ENCODE data around the gene GLRA1.
"Not testable (repeated sequence)": the region's sequence is repeated elsewhere in the genome, so short reads cannot be mapped to it uniquely, and the experiment has no call there.

GLRA1 gene

DNA sequence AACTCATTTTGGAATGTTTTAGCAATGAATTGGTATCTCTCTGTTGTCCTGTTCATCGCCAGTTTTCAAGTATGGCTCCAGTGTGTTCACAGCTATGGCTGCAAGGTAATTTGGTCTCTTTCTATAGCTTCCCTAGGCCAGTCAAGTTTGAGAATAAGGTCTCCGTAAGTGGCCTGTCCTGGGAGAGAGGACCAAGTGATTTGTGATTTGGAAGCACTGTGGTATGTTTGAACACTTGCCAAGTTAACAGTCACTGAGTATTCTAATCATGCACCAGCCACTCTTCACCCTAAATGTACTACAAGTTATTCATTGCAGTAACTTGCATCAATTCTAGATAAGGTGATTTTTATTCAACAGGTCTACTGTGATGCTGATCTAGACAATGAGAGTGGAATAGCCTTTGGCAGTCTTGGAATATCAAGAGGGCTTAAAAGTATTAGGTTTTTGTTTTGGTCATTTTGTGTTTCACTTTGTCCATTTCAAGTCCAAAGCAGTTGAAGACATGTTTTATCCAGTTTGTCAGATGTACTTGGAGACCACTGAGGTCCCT lies 111.8 kb downstream of the GLRA1 start:
- DNase-seq = no peak

- DNase-seq = no peak
These were observed 112.9 kb downstream of the GLRA1 start for GRCh38 chr5:151811593-151812321.

DNA sequence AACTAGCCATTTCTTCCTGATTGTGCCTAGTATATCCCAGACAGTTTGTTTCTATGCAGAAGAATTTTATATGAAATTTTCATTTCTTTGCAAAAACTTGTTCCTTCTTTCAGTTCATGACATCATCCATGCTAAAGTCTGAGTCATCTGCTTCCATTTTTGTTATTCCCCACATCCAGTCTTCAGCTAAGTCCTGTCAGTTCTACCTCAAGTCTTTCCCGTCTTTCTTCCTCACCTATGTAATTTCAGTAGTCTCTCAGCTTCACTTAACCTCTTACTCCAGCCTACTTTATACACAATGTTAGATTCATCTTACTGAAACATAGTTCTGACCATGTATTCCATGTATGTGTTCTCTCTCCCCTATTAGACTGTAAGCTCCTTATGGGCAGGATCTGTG lies 113.8 kb downstream of the GLRA1 start:
- DNase-seq = no peak

GRCh38 chr5:151810449-151810848 lies 114.2 kb downstream of the GLRA1 start:
- peak in 1 of 5 experiments; percentile 18 for DNase-seq

DNA sequence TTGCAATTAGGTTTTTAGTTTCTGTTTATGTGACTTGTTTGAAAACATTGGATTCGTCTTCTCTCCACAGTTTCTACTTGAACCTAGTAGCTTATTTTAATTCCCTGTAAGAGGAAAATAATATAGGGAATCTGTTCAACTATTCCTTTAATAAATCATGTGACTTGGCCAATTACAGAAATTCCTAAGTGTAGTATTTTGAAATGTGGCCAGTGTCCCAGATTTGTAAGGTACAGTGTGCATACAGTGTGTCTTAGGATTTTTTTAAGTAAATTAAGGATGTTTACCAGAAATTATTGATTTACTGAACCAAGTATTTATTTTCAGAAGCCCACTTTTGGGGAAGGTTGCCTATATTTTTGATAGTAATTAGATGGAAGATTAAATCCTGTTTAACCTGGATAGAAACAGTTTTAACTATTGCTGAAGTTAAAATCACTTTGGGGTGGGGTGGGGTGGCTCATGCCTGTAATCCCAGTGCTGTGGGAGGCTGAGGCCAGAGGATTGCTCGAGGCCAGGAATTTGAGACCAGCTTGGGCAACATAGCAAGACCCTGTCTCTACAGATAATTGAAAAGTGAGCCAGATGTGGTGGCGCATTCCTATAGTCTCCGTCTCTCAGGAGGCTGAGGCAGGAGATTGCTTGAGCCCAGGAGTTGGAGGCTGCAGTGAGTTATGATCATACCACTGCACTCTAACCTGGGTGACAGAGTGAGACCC lies 116.0 kb downstream of the GLRA1 start:
- no peak for DNase-seq

DNA sequence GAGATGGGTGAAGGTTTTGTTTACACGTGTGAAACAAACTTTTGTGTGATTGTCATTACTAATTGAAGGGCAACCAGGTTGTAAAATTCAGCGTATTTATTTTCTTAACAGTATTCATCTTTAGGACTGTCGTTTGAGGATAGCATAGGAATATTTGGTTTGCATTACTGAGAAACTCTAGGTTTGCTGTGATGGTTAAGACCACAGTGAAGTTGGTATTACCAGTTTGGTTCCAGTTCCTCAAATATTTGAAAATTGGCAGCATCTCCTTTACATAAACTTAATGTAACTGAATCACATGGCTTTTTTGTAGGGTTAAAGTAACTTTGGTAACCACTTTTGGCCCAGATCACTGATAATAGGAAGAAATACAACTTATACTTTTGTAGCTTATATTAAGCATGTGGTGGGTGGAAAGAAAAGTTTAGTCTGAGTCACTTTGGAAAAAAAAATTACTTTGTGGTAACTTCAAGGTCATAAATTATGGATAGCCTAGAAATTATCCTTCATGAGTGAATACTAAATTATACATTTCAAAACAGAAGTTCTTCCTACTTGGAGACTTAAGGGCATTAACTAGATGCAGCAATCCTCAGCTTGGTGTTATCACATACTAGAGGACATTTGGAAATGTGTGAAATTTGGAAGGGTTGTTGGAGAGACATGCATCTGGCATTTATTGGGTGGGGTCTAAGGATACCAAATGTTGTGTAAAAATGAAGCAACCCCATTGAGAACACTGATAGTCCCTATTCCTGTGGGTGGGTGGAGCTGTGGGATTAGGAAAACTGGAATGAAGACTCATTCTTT lies 119.0 kb downstream of the GLRA1 start:
- no peak for DNase-seq

GRCh38 chr5:151800532-151800931 lies 124.1 kb downstream of the GLRA1 start:
- DNase-seq = no peak

DNA sequence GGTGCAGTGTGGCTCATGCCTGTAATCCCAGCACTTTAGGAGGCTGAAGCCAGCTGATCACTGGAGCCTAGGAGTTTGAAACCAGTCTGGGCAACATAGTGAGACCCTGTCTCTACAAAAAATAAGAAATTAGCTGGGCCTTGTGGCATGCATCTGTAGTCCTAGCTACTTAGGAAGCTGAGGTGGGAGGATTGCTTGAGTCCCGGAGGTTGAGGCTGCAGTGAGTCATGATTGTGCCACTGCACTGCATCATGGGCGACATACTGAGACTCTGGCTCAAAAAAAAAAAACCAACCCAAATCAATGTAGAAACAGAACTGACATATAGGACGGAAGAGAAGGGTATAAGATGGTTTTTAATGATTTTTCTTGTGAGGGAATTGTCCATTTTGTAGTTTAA lies 125.2 kb downstream of the GLRA1 start:
- no peak for DNase-seq

- no peak for DNase-seq
These were observed 126.0 kb downstream of the GLRA1 start for GRCh38 chr5:151798674-151799073.

DNA sequence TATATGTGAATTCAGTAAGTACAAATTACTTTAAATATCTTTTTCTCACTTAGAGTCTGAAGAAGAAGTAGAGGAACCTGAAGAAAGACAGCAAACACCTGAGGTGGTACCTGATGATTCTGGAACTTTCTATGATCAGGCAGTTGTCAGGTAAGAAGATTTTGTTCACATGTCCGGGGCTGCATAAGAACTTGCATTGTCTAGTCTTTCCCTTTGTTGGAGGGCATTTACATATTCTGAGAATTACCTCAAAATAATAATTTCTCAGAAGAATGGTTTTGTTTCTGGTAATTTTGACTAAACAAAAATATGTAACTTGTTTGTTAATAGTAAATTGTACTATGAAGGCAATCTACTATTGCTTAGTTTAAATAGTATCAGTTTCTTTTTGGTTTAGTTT lies 129.2 kb downstream of the GLRA1 start:
- no peak for DNase-seq

- DNase-seq = no peak
These were observed 131.3 kb downstream of the GLRA1 start for GRCh38 chr5:151793358-151793757.

DNA sequence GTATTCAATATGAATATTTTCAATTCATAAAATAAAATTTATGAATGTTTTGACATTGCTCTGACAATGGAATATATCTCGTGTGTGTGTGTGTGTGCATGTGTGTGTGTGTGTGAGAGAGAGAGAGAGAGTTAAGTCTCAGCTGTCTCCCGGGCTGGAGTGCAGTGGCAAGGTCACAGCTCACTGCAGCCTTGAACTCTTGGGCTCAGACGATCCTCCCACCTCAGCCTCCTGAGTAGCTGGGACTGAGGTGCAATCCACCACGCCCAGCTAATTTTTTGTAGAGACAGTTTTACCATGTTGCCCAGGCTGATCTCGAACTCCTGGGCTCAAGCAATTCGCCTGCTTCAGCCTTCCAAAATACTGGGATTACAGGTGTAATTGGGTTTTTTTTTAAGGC lies 136.8 kb downstream of the GLRA1 start:
- DNase-seq = no peak

- no peak for DNase-seq
These were observed 138.2 kb downstream of the GLRA1 start for GRCh38 chr5:151786468-151786867.

- DNase-seq = no peak
These were observed 140.5 kb downstream of the GLRA1 start for GRCh38 chr5:151784141-151784540.

DNA sequence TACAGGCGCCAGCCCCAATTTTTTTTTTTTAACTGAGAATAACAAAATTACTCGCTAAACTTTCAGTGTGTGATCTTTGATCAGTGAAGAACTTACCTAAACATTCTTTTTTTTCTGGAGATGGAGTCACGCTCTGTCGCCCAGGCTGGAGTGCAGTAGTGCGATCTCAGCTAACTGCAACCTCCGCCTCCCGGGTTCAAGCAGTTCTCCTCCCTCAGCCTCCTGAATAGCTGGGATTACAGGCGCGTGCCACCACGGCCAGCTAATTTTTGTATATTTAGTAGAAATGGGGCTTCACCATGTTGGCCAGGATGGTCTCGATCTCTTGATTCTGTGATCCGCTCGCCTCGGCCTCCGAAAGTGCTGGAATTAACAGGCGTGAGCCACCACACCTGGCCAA lies 141.0 kb downstream of the GLRA1 start:
- DNase-seq = not testable (repeated sequence)

GRCh38 chr5:151781201-151781600 lies 143.4 kb downstream of the GLRA1 start:
- DNase-seq = no peak

DNA sequence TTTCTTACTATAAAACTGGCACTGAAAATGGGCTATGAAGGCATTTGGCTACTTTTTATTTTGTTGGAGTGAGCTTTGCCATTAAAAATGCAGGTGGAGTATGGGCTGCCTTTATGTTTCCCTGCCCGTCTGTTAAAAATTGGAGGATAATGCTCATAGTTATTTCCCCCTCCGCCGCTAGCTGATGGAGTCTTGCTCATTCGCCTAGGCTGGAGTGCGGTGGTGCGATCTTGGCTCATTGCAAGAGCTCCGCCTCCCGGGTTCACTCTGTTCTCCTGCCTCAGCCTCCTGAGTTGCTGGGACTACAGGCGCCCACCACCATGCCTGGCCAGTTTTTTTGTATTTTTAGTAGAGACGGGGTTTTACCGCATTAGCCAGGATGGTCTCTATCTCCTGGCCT lies 144.3 kb downstream of the GLRA1 start:
- DNase-seq = no peak

DNA sequence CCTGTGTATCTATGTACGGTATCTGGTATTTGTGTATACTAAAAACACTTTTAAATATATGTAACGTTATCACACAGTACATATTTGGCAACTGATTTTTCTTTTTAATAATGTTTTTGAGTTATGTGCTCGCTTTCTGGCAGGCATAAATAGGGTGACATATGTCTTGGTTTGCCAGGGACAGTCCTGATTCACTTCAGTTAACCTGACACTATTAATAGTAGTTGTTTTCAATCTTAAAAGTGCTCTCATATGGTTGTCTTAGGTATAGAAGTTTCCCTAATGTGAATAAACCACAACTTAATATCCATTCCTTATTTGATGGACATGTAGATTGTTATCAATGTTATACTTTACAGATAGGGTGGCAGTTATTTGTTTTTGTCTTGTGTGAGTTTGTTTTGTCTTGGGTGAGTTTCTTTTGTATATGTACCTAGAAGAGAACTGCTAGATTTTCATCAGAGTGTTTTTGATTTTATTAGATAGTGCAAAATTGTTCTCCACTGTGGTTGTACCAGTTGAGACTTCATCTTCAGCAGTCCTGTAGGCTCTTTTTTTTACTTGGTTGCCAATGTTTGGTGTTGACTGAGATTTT lies 145.0 kb downstream of the GLRA1 start:
- DNase-seq = no peak

DNA sequence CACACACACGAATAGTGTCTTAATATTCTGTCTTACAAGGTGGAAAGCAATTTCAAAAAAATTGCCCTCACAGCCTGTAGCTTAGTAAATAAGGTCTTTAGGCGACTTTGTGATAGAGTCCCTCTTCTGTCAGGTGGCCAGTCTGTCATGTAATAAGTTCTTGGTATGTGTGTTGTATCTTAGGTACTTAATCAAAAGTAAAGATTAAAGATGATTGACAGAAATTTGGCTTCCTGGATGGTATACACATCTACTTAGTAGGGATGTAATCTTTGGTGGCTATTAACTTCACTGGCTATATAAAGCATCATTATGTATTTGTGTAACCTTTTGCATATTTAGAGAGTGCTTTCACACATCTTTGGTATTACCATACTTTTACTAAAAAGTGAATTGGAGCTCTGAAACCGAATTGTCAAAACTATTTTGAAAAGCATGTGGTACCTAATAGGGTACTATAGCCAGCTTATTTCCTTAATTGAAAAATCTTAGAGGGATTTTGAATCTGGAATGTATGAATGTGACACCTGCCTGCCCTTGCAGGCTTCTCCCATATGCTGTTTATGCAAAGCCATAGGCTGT lies 149.5 kb downstream of the GLRA1 start:
- DNase-seq = no peak

DNA sequence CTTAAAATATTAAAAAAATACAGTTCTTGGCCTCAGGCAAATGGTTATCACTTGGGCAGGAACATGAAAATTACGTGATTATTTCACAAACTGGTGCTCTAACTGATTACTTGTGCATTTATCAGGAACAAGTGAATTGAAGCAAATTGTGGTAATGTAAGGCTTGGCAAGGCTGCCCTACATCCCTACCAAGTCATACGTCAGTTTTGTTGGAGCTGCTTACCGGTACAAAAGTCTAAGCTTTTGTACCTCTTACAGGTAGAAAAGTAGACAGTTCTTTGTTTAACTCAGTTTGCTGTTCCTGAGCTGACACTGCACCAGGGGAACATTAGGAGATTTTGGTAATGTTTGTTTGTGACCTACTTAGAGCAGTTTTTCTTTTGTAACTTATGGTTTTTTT lies 150.7 kb downstream of the GLRA1 start:
- DNase-seq = no peak

DNA sequence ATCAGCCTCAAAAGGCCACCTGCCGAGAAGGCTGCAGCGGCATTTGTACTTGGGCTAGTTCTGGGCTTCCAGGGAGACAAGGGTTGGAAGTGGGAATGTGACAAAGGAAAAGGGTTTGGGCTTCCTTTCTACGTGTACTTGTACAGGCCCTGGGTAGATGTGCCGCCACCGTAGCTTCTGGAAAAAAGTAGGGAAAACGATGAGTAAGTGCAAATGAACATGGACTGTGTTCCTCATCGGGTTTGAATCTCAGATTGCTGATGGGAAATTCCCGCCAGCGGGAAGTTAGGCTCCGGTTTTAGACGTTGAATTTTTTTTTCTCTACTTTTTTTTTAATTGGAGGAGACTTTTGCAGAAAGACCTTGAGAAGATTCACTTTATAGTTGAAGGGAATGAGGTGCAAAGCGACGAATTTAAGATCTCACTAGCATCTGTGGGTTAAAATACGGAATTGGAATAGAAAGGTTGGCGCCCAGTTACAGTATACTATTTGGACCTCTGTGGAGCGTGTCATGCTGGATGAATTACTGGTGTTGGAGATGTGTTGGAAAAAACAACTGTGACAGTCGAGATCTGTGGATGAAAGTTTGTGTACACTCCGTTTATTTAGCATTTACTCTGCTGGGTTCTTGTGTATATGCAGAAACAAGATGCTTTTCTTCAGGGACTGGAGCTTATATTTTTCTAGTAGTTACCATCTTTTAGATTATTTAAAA lies 151.6 kb downstream of the GLRA1 start:
- no peak for DNase-seq

All from T-helper 2 cell (primary cell).